GM10248 (cell line): ENCODE results near the gene AKAP13.

Experiments used
- CTCF ChIA-PET: fragments of 300-600 bp; sonication (Branson Sonifier 250); formaldehyde crosslinking; extraction: SDS; loops from one replicate; lab custom pipeline; 2021; ENCODE audit warnings: antibody characterized with exemption; lab: Yijun Ruan, JAX
- POLR2A ChIA-PET: fragments of 350-650 bp; sonication (Branson Sonifier 250); formaldehyde crosslinking; extraction: SDS; loops from one replicate; lab custom pipeline; 2020; ENCODE audit warnings: antibody characterized with exemption; lab: Yijun Ruan, JAX
- DNase-seq: peaks from one replicate; pipeline ENCODE4 v3.0.0; 2012; ENCODE audit errors: extremely low spot score
- CTCF ChIP-seq: IDR thresholded peaks from 2 replicates; pipeline ENCODE4 v1.5.1; 2012; ENCODE audit warnings: mild to moderate bottlenecking, low read depth; ENCODE audit errors: extremely low read depth, missing control alignments, control extremely low read depth

Gene AKAP13

GRCh38 chr15:85691350-85692240, 311.2 kb downstream of the AKAP13 start:
- no peak for TF ChIP-seq CTCF
- no peak for DNase-seq
- ChIA-PET CTCF (interaction anchor here (0.6 to 3.1 kb wide), 7 partner anchors 9 to 21 kb away, joined by 3 to 29 read pairs (median 5); no protein-coding TSS in a partner anchor), POLR2A (interaction anchor here (0.7 to 1.6 kb wide), 5 partner anchors 9 to 108 kb away, joined by 3 to 6 read pairs (median 4); no protein-coding TSS in a partner anchor)

- CTCF ChIA-PET = interaction anchor here (1.1 to 1.4 kb wide), 3 partner anchors 12 to 21 kb away, joined by 3 to 6 read pairs (median 4); no protein-coding TSS in a partner anchor
- POLR2A ChIA-PET = interaction anchor here (0.8 to 1.6 kb wide), 3 partner anchors 12 to 109 kb away, joined by 3 to 6 read pairs (median 4); no protein-coding TSS in a partner anchor
These were observed 311.9 kb downstream of the AKAP13 start for GRCh38 chr15:85692321-85692720.

GRCh38 chr15:85692873-85693272, 312.5 kb downstream of the AKAP13 start:
- ChIA-PET POLR2A (interaction anchor here (0.6 to 1.6 kb wide), 3 partner anchors 12 to 131 kb away, joined by 4 to 6 read pairs (median 5); no protein-coding TSS in a partner anchor), CTCF (interaction anchor here (0.8 to 1.4 kb wide), 5 partner anchors 9 to 74 kb away, joined by 3 to 4 read pairs (median 3); no protein-coding TSS in a partner anchor)
- DNase-seq = no peak
- TF ChIP-seq CTCF = no peak

More at GRCh38 chr15:85692321-85692720, 311.9 kb downstream of the AKAP13 start:
- TF ChIP-seq CTCF = no peak
- DNase-seq = no peak

- CTCF ChIA-PET = interaction anchor here (0.8 to 1.4 kb wide), 6 partner anchors 9 to 74 kb away, joined by 3 to 4 read pairs (median 3); no protein-coding TSS in a partner anchor
- TF ChIP-seq CTCF = no peak
- POLR2A ChIA-PET = interaction anchor here (0.6 to 1.6 kb wide), 2 partner anchors 26 to 131 kb away, joined by 4 to 5 read pairs; no protein-coding TSS in a partner anchor
These were observed 312.9 kb downstream of the AKAP13 start for GRCh38 chr15:85693277-85693676.

GRCh38 chr15:85694091-85694490, 313.7 kb downstream of the AKAP13 start:
- ChIA-PET POLR2A (no interaction called here), CTCF (interaction anchor here (1.0 to 1.4 kb wide), 3 partner anchors 18 to 75 kb away, joined by 3 to 4 read pairs (median 3); no protein-coding TSS in a partner anchor)
- no peak for TF ChIP-seq CTCF
- no peak for DNase-seq

More at GRCh38 chr15:85693277-85693676, 312.9 kb downstream of the AKAP13 start:
- DNase-seq = no peak

- POLR2A ChIA-PET = interaction anchor here (1.2 kb wide), 1 partner anchor 9 kb away, joined by 3 read pairs; no protein-coding TSS in a partner anchor
- no peak for TF ChIP-seq CTCF
- CTCF ChIA-PET = interaction anchor here (1.6 to 3.1 kb wide), 2 partner anchors 10 to 13 kb away, joined by 5 to 29 read pairs; no protein-coding TSS in a partner anchor
- DNase-seq = no peak
These were observed 320.4 kb downstream of the AKAP13 start for GRCh38 chr15:85700767-85701166.
